ENCODE results near the gene TP73.

DNA sequence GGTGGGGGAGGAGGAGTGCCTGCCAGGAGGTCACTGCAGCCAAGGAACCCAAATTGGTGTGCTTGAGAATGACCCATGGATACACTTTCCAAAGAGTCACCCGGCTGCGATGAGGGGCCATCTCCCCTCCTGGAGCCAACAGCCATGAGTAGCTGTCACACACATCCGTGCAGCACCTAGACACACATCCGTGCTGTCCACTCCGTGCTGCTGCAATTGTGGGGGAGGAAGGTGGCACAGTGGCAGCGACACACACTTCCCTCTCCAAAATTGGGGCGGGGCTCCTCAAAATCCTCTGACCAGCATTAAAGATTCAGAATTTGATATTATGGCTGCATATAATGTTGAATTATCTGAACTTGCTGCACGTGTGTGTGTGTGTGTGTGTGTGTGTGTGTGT, 15.8 kb downstream of the TP73 start:
- TF ChIP-seq, protein P1, sequence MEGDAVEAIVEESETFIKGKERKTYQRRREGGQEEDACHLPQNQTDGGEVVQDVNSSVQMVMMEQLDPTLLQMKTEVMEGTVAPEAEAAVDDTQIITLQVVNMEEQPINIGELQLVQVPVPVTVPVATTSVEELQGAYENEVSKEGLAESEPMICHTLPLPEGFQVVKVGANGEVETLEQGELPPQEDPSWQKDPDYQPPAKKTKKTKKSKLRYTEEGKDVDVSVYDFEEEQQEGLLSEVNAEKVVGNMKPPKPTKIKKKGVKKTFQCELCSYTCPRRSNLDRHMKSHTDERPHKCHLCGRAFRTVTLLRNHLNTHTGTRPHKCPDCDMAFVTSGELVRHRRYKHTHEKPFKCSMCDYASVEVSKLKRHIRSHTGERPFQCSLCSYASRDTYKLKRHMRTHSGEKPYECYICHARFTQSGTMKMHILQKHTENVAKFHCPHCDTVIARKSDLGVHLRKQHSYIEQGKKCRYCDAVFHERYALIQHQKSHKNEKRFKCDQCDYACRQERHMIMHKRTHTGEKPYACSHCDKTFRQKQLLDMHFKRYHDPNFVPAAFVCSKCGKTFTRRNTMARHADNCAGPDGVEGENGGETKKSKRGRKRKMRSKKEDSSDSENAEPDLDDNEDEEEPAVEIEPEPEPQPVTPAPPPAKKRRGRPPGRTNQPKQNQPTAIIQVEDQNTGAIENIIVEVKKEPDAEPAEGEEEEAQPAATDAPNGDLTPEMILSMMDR (IDR thresholded peaks at IDR 0.05), result no peak
- no peak for TF ChIP-seq POLR2AphosphoS5 (IDR thresholded peaks at IDR 0.05)

All from breast epithelium (tissue), 3 donors.